ENCODE results near the gene DMP1.

DNA sequence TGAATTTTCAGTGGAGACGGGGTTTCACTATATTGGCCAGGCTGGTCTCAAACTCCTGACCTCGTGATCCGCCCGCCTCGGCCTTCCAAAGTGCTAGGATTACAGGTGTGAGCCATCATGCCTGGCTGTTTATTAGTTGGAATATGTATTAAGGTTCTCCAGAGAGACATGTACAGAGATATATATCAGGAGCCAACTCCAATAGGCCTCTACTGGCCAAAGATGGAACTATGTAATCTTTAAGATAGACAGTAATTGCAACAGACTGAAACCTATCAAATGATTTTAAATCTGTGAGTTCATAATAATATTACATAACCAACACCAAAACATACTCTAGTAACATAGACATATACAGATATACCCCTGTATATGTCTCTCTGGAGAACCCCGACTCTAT, 5.8 kb upstream of the DMP1 start:
- no peak for TF ChIP-seq YY1 (IDR thresholded peaks at IDR 0.05; ENCODE audit: insufficient read depth, insufficient read length)
- TF ChIP-seq ZNF274 (IDR thresholded peaks at IDR 0.05; ENCODE audit: low read depth, low read length), result no peak
